ENCODE data around the gene ASCC1.
"Not testable (repeated sequence)": the region's sequence is repeated elsewhere in the genome, so short reads cannot be mapped to it uniquely, and the experiment has no call there.

Gene ASCC1

GRCh38 chr10:72215611-72216549, at the start of gene ASCC1, which contains the start of gene ANAPC16:
TSS of gene ASCC1 (minus strand) at chr10:72216276. CDS start at chr10:72213298, 2,978 bp downstream.
TSS of gene ANAPC16 (plus strand) at chr10:72216012. CDS start at chr10:72223915, 7,903 bp downstream.
- peak; percentile 95 for DNase-seq (ENCODE audit: low spot score)

GRCh38 chr10:72265508-72265907, 49.4 kb upstream of the ASCC1 start:
- no peak for DNase-seq (ENCODE audit: low spot score)

GRCh38 chr10:72264536-72264935, 48.5 kb upstream of the ASCC1 start:
- no peak for DNase-seq (ENCODE audit: low spot score)

GRCh38 chr10:72263613-72264241, 47.7 kb upstream of the ASCC1 start:
- peak; percentile 83 for DNase-seq (ENCODE audit: low spot score)

GRCh38 chr10:72261784-72262404, 45.8 kb upstream of the ASCC1 start:
- DNase-seq (ENCODE audit: low spot score): peak; percentile 59

- DNase-seq (ENCODE audit: low spot score): peak; percentile 47
Observed at GRCh38 chr10:72260976-72261783, 45.1 kb upstream of the ASCC1 start.

GRCh38 chr10:72260239-72260975, 44.3 kb upstream of the ASCC1 start:
- peak; percentile 74 for DNase-seq (ENCODE audit: low spot score)

GRCh38 chr10:72259491-72260238, 43.6 kb upstream of the ASCC1 start:
- no peak for DNase-seq (ENCODE audit: low spot score)

- no peak for DNase-seq (ENCODE audit: low spot score)
Observed at GRCh38 chr10:72258617-72259016, 42.5 kb upstream of the ASCC1 start.

- no peak for DNase-seq (ENCODE audit: low spot score)
Observed at GRCh38 chr10:72257051-72257892, 41.2 kb upstream of the ASCC1 start.

GRCh38 chr10:72255977-72256729, 40.1 kb upstream of the ASCC1 start:
- no peak for DNase-seq (ENCODE audit: low spot score)

GRCh38 chr10:72254813-72255568, 38.9 kb upstream of the ASCC1 start:
- peak; percentile 51 for DNase-seq (ENCODE audit: low spot score)

- no peak for DNase-seq (ENCODE audit: low spot score)
Observed at GRCh38 chr10:72253578-72253977, 37.5 kb upstream of the ASCC1 start.

- DNase-seq (ENCODE audit: low spot score): no peak
Observed at GRCh38 chr10:72252972-72253371, 36.9 kb upstream of the ASCC1 start.

- no peak for DNase-seq (ENCODE audit: low spot score)
Observed at GRCh38 chr10:72251635-72252034, 35.6 kb upstream of the ASCC1 start.

GRCh38 chr10:72250666-72251065, 34.6 kb upstream of the ASCC1 start:
- no peak for DNase-seq (ENCODE audit: low spot score)

- not testable (repeated sequence) for DNase-seq (ENCODE audit: low spot score)
Observed at GRCh38 chr10:72249176-72249862, 33.2 kb upstream of the ASCC1 start.

Data from kidney tubule cell (primary cell).